Astrocyte (in vitro differentiated cells and primary cell): ENCODE measurements around the gene PAFAH2. TPM values are rescaled to one million over a fixed set of nuclear protein-coding genes. Genes with fewer than 3 reads are reported as not detected.

Experiments used
- DNase-seq: peaks from one replicate; pipeline ENCODE4 v3.0.0-alpha.2; 2010; ENCODE audit warnings: low read depth
- FAIRE-seq: peaks from 2 replicates; lab custom pipeline; 2011; peaks lifted over from hg19 to GRCh38; lab: Jason Lieb, UNC
- H2AFZ ChIP-seq: 2 replicates; pipeline ENCODE4 v1.6.0; 2012; ENCODE audit warnings: low read depth, low read length, inconsistent platforms
- H3K27ac ChIP-seq: 2 replicates; pipeline ENCODE4 v1.5.1; 2011; ENCODE audit warnings: low read depth, low read length, inconsistent platforms
- H3K27me3 ChIP-seq: 2 replicates; pipeline ENCODE4 v1.6.0; 2011; ENCODE audit warnings: low read length, inconsistent platforms; ENCODE audit not compliant: insufficient read depth
- H3K36me3 ChIP-seq: 2 replicates; pipeline ENCODE4 v1.5.1; 2011; ENCODE audit warnings: low read length, inconsistent platforms; ENCODE audit not compliant: insufficient read depth
- H3K4me1 ChIP-seq: 2 replicates; pipeline ENCODE4 v1.5.1; 2011; ENCODE audit warnings: low read length, inconsistent platforms; ENCODE audit not compliant: insufficient read depth
- H3K4me2 ChIP-seq: 2 replicates; pipeline ENCODE4 v1.6.0; 2012; ENCODE audit warnings: low read length, inconsistent platforms
- H3K4me3 ChIP-seq: 2 replicates; pipeline ENCODE4 v1.5.1; 2011; ENCODE audit warnings: low read depth, mild to moderate bottlenecking, low read length, inconsistent platforms; ENCODE audit not compliant: insufficient read depth
- H3K79me2 ChIP-seq: 2 replicates; pipeline ENCODE4 v1.6.0; 2012; ENCODE audit warnings: mild to moderate bottlenecking, low read length, inconsistent platforms; ENCODE audit not compliant: insufficient read depth
- H3K9ac ChIP-seq: 2 replicates; pipeline ENCODE4 v1.6.0; 2012; ENCODE audit warnings: mild to moderate bottlenecking, low read length, inconsistent platforms
- H3K9me3 ChIP-seq: 2 replicates; pipeline ENCODE4 v1.5.1; 2012; ENCODE audit warnings: low read depth, mild to moderate bottlenecking, low read length, inconsistent platforms; ENCODE audit not compliant: insufficient read depth
- H4K20me1 ChIP-seq: 2 replicates; pipeline ENCODE4 v1.6.0; 2012; ENCODE audit warnings: low read length, inconsistent platforms; ENCODE audit not compliant: insufficient read depth
- H3K27ac Mint-ChIP-seq: one replicate; pipeline ENCODE4 v1.8.0; 2021; ENCODE audit warnings: mild to moderate bottlenecking, mixed read lengths; ENCODE audit not compliant: unreplicated experiment
- H3K27me3 Mint-ChIP-seq: one replicate; pipeline ENCODE4 v1.8.0; 2021; ENCODE audit warnings: low read depth, mixed read lengths; ENCODE audit not compliant: unreplicated experiment
- H3K36me3 Mint-ChIP-seq: one replicate; pipeline ENCODE4 v1.8.0; 2021; ENCODE audit warnings: low read depth, mixed read lengths; ENCODE audit not compliant: unreplicated experiment
- H3K4me1 Mint-ChIP-seq: one replicate; pipeline ENCODE4 v1.8.0; 2021; ENCODE audit warnings: low read depth, mixed read lengths; ENCODE audit not compliant: unreplicated experiment
- H3K4me3 Mint-ChIP-seq: one replicate; pipeline ENCODE4 v1.8.0; 2021; ENCODE audit warnings: mild to moderate bottlenecking, moderate library complexity, mixed read lengths; ENCODE audit not compliant: unreplicated experiment
- H3K9me3 Mint-ChIP-seq: one replicate; pipeline ENCODE4 v1.8.0; 2021; ENCODE audit warnings: mild to moderate bottlenecking, mixed read lengths; ENCODE audit not compliant: unreplicated experiment
- EZH2 ChIP-seq: IDR thresholded peaks from 2 replicates; pipeline ENCODE4 v1.6.1; 2012; ENCODE audit warnings: mild to moderate bottlenecking, low read length, inconsistent platforms; ENCODE audit not compliant: insufficient read depth
- total RNA-seq: library from RNA; stranded (reverse); gene quantifications from 2 replicates; pipeline ENCODE4 v1.2.1, GENCODE V29; 2021
- TF ChIP-seq, protein P1 (sequence below): IDR thresholded peaks from 2 replicates; pipeline ENCODE4 v1.5.1; 2011; ENCODE audit warnings: low read depth, mild to moderate bottlenecking, inconsistent platforms, low read length, moderate library complexity; ENCODE audit not compliant: insufficient read depth

PAFAH2 gene
- total RNA-seq, 1 donor from 2014 or later: 14.1 TPM

DNA sequence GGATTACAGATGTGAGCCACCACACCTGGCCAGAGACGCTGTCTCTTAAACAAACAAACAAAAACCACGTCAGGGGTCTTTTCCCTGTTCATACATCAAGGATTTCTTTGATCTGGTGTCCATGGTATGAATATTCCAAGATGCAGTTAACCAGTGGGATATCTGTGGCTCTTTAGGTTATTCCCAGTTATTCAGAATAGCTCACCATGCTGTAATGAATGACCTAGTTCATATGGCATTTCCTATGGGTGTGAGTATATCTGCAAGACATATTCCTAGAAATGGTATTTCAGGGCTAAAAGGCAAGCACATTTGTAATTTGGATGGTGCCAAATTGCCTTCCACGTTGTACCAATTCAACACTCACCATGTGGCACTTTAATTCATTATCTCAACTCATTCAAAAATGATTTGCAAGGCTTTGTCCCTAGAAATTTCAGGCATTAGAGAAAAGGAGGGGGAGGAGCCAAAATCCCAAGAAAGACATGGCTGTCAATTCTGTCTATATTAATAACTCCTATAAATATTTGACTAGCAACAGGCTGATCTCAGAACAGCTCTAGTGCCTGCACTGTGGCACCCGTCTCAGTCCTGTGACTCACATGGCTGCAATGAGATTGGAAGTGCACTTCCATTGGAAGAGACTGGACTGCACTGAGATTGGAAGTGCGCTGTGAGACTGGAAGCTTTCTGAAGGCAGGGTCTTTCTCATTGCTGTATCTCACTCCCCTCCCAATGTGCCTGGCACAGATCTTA, 85.6 kb downstream of the PAFAH2 start:
- Mint-ChIP-seq H3K27me3 (no peaks in the 10 kb centered on the region), H3K9me3 (no peaks in the 10 kb centered on the region), H3K4me1 (peaks cover 21% of the 10 kb centered on the region), H3K36me3 (no peaks in the 10 kb centered on the region), H3K27ac (peak overlapping the region; percentile 81), H3K4me3 (peak overlapping the region; percentile 27)
- Histone ChIP-seq H3K36me3 (no peaks in the 10 kb centered on the region), H3K9me3 (no peaks in the 10 kb centered on the region), H3K79me2 (no peaks in the 10 kb centered on the region), H3K27me3 (no peaks in the 10 kb centered on the region), H3K4me2 (peak overlapping the region; percentile 65), H4K20me1 (no peaks in the 10 kb centered on the region), H3K27ac (peak overlapping the region; percentile 69), H3K9ac (peak overlapping the region; percentile 28), H3K4me3 (no peak overlapping the region), H2AFZ (no peak overlapping the region), H3K4me1 (peaks cover 14% of the 10 kb centered on the region)
- TF ChIP-seq EZH2: no peak
- TF ChIP-seq, protein P1, sequence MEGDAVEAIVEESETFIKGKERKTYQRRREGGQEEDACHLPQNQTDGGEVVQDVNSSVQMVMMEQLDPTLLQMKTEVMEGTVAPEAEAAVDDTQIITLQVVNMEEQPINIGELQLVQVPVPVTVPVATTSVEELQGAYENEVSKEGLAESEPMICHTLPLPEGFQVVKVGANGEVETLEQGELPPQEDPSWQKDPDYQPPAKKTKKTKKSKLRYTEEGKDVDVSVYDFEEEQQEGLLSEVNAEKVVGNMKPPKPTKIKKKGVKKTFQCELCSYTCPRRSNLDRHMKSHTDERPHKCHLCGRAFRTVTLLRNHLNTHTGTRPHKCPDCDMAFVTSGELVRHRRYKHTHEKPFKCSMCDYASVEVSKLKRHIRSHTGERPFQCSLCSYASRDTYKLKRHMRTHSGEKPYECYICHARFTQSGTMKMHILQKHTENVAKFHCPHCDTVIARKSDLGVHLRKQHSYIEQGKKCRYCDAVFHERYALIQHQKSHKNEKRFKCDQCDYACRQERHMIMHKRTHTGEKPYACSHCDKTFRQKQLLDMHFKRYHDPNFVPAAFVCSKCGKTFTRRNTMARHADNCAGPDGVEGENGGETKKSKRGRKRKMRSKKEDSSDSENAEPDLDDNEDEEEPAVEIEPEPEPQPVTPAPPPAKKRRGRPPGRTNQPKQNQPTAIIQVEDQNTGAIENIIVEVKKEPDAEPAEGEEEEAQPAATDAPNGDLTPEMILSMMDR: no peak
- peak; percentile 90 for FAIRE-seq
- DNase-seq: peak; percentile 88

DNA sequence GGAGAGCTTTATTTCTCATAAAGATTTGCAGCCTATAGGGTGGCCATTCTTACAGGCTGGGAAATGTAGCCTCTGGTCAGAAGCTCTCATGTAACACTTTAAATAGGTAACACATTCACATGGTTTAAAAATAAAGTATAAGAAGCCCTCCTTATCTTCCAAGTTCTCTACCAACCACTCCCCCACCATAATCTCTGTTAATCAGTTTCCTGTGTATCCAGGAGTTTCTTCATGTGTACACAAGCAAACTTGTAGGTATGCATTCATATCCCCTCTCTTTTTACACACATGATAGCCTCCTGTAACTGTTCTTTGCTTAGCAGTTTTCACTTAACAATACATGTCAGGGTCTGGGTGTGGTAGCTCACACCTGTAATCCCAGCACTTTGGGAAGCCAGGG, 86.7 kb downstream of the PAFAH2 start:
- no peaks in the 10 kb centered on the region for H3K36me3 Mint-ChIP-seq
- no peaks in the 10 kb centered on the region for H3K36me3 ChIP-seq
- DNase-seq (no peak), FAIRE-seq (no peak)
- H3K4me2 ChIP-seq: no peak overlapping the region
- H3K4me1 ChIP-seq: peaks cover 22% of the 10 kb centered on the region
- H3K27ac Mint-ChIP-seq: no peak overlapping the region
- H3K4me3 Mint-ChIP-seq: no peak overlapping the region
- H3K9ac ChIP-seq: no peak overlapping the region
- no peaks in the 10 kb centered on the region for H3K9me3 Mint-ChIP-seq
- H3K4me1 Mint-ChIP-seq: peaks cover 21% of the 10 kb centered on the region
- no peak overlapping the region for H2AFZ ChIP-seq
- no peaks in the 10 kb centered on the region for H4K20me1 ChIP-seq
- TF ChIP-seq EZH2: no peak
- H3K9me3 ChIP-seq: no peaks in the 10 kb centered on the region
- no peak overlapping the region for H3K4me3 ChIP-seq
- no peak overlapping the region for H3K27ac ChIP-seq
- H3K27me3 Mint-ChIP-seq: peaks cover 1% of the 10 kb centered on the region
- no peaks in the 10 kb centered on the region for H3K79me2 ChIP-seq
- H3K27me3 ChIP-seq: no peaks in the 10 kb centered on the region

Other genes with a start within 250 kb of the PAFAH2 start
- 64.1 and 67.0 TPM in 2 replicates for gene SELENON, start 197.9 kb downstream of the PAFAH2 start, total RNA-seq
- gene MTFR1L, start 178.1 kb downstream of the PAFAH2 start, total RNA-seq: 44.6 and 51.2 TPM in 2 replicates
- gene AUNIP, start 138.6 kb downstream of the PAFAH2 start, total RNA-seq: 1.3 and 2.1 TPM in 2 replicates
- 14.5 and 15.1 TPM in 2 replicates for gene PAQR7, start 122.4 kb downstream of the PAFAH2 start, total RNA-seq
- gene STMN1, start 91.6 kb downstream of the PAFAH2 start, total RNA-seq: 130 and 173 TPM in 2 replicates
- gene EXTL1, start 23.7 kb upstream of the PAFAH2 start, total RNA-seq: 26.4 and 39.9 TPM in 2 replicates
- not detected in 2 replicates for gene SLC30A2, start 48.1 kb upstream of the PAFAH2 start, total RNA-seq
- not detected in 2 replicates for gene TRIM63, start 69.6 kb upstream of the PAFAH2 start, total RNA-seq
- 3.1 and 3.4 TPM in 2 replicates for gene PDIK1L, start 113.8 kb upstream of the PAFAH2 start, total RNA-seq
- 0.70 and 0.77 TPM in 2 replicates for gene FAM110D, start 161.0 kb upstream of the PAFAH2 start, total RNA-seq
- gene C1orf232, start 170.9 kb upstream of the PAFAH2 start, total RNA-seq: not detected in 2 replicates
- gene ZNF593, start 171.8 kb upstream of the PAFAH2 start, total RNA-seq: 34.4 and 37.6 TPM in 2 replicates
- not detected in 2 replicates for gene ZNF593OS, start 173.8 kb upstream of the PAFAH2 start, total RNA-seq
- 4.2 and 5.0 TPM in 2 replicates for gene CNKSR1, start 179.4 kb upstream of the PAFAH2 start, total RNA-seq
- gene CATSPER4, start 192.5 kb upstream of the PAFAH2 start, total RNA-seq: not detected in 2 replicates
- gene CEP85, start 236.1 kb upstream of the PAFAH2 start, total RNA-seq: 10.2 and 10.5 TPM in 2 replicates